ENCODE measurements around the gene IFI27.
"Not testable (repeated sequence)": the region's sequence is repeated elsewhere in the genome, so short reads cannot be mapped to it uniquely, and the experiment has no call there.

IFI27 gene

DNA sequence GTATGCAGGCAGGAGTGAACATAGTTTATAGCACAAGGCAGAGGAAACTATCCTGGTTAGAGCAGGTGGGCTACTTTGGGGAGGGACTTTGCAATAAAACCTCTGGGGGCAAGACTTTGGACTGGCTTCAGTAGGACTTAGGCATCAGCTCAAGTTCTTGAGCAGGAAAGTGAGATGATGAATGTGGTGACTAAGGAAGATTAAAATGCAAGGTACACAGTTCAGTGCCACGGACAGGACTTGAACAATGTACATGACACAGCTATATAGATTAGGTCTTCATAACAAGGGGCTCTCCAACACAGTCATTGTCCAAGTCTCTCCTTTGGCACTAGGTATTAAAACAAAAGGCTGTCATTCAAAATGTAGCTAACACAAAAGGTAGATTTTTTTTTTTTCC lies 42.1 kb downstream of the IFI27 start:
- DNase-seq (ENCODE audit: low read depth in 2 of 3, low spot score in 2 of 3), result no peak

GRCh38 chr14:94153750-94154342 lies 43.3 kb downstream of the IFI27 start:
- DNase-seq (ENCODE audit: low read depth in 2 of 3, low spot score in 2 of 3), result no peak

GRCh38 chr14:94156143-94156542 lies 45.6 kb downstream of the IFI27 start:
- DNase-seq (ENCODE audit: low read depth in 2 of 3, low spot score in 2 of 3), result not testable (repeated sequence)

GRCh38 chr14:94157197-94157596 lies 46.7 kb downstream of the IFI27 start:
- DNase-seq (ENCODE audit: low read depth in 2 of 3, low spot score in 2 of 3), result no peak

GRCh38 chr14:94158239-94158883 lies 47.8 kb downstream of the IFI27 start:
- no peak for DNase-seq (ENCODE audit: low read depth in 2 of 3, low spot score in 2 of 3)

DNA sequence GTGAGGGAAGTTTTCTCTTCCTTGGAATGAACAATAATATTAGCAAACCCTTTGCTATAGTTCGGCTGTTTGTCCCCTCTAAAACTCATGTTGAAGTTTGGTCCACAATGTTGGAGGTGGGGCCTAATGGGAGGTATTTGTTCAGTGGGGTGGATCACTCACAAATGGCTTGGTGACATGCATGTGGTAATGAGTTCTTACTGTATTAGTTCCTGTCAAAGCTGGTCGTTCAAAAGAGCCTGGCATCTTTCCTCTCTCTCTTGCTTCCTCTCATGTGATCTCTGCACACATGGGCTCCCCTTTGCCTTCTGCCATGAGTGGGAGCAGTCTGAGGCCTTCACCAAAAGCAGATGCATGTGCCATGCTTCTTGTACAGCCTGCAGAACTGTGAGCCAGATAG lies 50.5 kb downstream of the IFI27 start:
- DNase-seq (ENCODE audit: low read depth in 2 of 3, low spot score in 2 of 3), result no peak

GRCh38 chr14:94161981-94162380 lies 51.4 kb downstream of the IFI27 start:
- no peak for DNase-seq (ENCODE audit: low read depth in 2 of 3, low spot score in 2 of 3)

DNA sequence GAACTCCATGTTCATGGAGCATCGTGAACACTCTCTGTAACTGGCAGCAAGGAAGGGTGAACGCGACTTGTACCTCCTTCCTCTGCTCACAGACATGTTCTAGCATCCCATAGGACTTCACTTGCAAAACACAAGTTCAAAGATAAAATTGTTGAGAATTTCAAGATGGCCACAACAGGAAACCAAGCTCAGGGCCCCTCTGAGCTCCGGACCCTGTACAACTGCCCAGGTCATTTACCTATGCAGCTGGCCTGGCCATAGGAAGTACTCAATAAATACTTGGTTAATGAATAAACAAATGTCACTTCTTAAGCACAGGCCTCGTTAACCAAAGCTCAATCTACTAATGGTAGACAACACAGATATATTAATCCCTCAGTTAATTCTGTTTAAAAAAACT lies 51.9 kb downstream of the IFI27 start:
- no peak for DNase-seq (ENCODE audit: low read depth in 2 of 3, low spot score in 2 of 3)

GRCh38 chr14:94163796-94164195 lies 53.3 kb downstream of the IFI27 start:
- DNase-seq (ENCODE audit: low read depth in 2 of 3, low spot score in 2 of 3), result no peak

GRCh38 chr14:94164685-94165431 lies 54.3 kb downstream of the IFI27 start:
- DNase-seq (ENCODE audit: low read depth in 2 of 3, low spot score in 2 of 3), result no peak

DNA sequence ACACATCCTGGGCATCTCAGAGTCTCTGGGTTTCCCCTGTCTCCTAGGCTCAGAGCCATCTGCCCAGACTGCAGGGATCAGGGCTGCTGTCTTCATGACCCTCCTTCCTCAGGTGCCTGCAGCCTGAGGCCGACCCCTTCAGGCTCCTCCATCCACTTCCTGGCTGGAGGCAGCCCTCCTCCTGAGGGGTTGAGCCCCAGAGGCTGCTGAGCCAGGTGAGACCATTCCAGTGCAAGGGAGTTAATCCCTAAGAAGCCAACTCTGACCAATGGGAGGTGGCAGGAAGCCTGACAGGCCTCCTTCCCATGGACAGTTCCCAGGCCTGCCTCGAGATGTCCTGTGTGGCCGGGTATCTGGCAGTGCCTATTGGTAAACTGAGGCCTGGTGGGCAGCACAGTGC lies 55.2 kb downstream of the IFI27 start:
- no peak for DNase-seq (ENCODE audit: low read depth in 2 of 3, low spot score in 2 of 3)
